ENCODE measurements around the gene SNX2.
"Not testable (repeated sequence)": the region's sequence is repeated elsewhere in the genome, so short reads cannot be mapped to it uniquely, and the experiment has no call there.

Gene SNX2

GRCh38 chr5:122842016-122842580, 67.2 kb downstream of the SNX2 start:
- DNase-seq (ENCODE audit: low read depth, low spot score): no peak

GRCh38 chr5:122844136-122844909, 69.4 kb downstream of the SNX2 start:
- no peak for DNase-seq (ENCODE audit: low read depth, low spot score)

- no peak for DNase-seq (ENCODE audit: low read depth, low spot score)
These were observed 70.0 kb downstream of the SNX2 start for GRCh38 chr5:122844910-122845228.

- DNase-seq (ENCODE audit: low read depth, low spot score): no peak
These were observed 70.6 kb downstream of the SNX2 start, which contains the start of gene SNX24 for GRCh38 chr5:122845229-122846050. SNX24 (plus strand) TSS chr5:122845613; CDS start chr5:122845634, 21 bp downstream.

GRCh38 chr5:122846051-122846550, 71.2 kb downstream of the SNX2 start:
- DNase-seq (ENCODE audit: low read depth, low spot score): no peak

- DNase-seq (ENCODE audit: low read depth, low spot score): no peak
These were observed 72.8 kb downstream of the SNX2 start for GRCh38 chr5:122847687-122848081.

GRCh38 chr5:122849771-122850170, 74.9 kb downstream of the SNX2 start:
- DNase-seq (ENCODE audit: low read depth, low spot score): no peak

GRCh38 chr5:122857538-122857937, 82.7 kb downstream of the SNX2 start:
- not testable (repeated sequence) for DNase-seq (ENCODE audit: low read depth, low spot score)

GRCh38 chr5:122858451-122858850, 83.6 kb downstream of the SNX2 start:
- DNase-seq (ENCODE audit: low read depth, low spot score): no peak

GRCh38 chr5:122863240-122863639, 88.4 kb downstream of the SNX2 start:
- no peak for DNase-seq (ENCODE audit: low read depth, low spot score)

- DNase-seq (ENCODE audit: low read depth, low spot score): no peak
These were observed 88.8 kb downstream of the SNX2 start for GRCh38 chr5:122863721-122864120.

GRCh38 chr5:122864400-122864799, 89.5 kb downstream of the SNX2 start:
- DNase-seq (ENCODE audit: low read depth, low spot score): no peak

- DNase-seq (ENCODE audit: low read depth, low spot score): no peak
These were observed 90.0 kb downstream of the SNX2 start for GRCh38 chr5:122864842-122865241.

- no peak for DNase-seq (ENCODE audit: low read depth, low spot score)
These were observed 95.5 kb downstream of the SNX2 start for GRCh38 chr5:122870219-122870856.

- DNase-seq (ENCODE audit: low read depth, low spot score): no peak
These were observed 96.8 kb downstream of the SNX2 start for GRCh38 chr5:122871661-122872060.

- DNase-seq (ENCODE audit: low read depth, low spot score): no peak
These were observed 99.4 kb downstream of the SNX2 start for GRCh38 chr5:122874179-122874875.

GRCh38 chr5:122877518-122877917, 102.6 kb downstream of the SNX2 start:
- no peak for DNase-seq (ENCODE audit: low read depth, low spot score)

GRCh38 chr5:122879076-122879475, 104.2 kb downstream of the SNX2 start:
- no peak for DNase-seq (ENCODE audit: low read depth, low spot score)
